ENCODE results near the gene CEACAM19.

The CEACAM19 gene

DNA sequence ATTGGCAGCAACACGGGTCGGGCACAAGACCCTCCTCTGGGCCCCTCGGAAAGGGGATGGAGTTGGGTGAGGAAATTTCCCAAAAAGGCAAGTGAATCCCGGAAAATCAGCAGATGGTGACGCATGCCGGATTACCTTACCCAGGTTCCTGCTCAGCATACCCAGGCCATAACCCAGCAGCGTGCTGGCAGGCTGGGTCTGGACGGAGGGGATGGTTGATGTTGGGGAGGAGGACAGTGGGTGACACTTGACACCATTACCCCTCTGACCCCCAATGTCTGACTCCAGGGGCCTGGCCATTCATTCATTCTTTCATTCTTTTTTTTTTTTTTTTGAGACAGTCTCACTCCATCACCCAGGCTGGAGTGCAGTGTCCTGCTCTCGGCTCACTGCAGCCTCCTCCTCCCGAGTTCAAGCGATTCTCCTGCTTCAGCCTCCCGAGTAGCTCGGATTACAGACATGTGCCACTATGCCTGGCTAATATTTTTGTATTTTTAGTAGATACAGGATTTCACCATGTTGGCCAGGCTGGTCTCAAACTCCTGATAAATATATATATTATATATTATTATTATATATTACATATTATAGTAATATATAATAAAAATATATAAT, 26.8 kb upstream of the CEACAM19 start:
- peak overlapping the region; percentile 50 for H3K27ac ChIP-seq (ENCODE audit: low read depth, low read length)

DNA sequence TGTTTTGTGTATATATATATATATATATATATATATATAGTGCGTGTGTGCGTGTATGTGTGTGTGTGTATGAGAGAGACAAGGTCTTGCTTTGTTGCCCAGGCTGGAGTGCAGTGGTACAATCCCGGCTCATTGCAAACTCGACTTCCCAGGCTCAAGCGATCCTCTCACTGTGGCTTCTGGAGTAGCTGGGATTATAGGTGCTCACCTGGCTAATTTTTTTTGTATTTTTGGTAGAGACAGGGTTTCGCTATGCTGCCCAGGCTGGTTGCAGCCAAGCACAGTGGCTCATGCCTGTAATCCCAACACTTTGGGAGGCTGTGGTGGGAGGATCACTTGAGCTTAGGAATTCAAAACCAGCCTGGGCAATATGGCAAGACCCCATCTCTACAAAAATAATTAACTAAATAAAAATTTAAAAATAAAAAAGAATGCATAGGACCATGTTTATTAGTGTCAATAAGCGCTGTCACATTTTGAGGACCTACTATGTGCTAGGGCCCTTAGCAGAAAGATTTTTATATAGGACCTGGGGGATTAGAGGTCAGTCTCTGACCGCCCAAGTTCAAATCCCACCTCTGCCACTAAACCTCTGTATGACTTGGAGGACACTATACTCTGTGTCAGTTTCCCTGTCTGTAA, 25.8 kb upstream of the CEACAM19 start:
- H3K27me3 ChIP-seq (ENCODE audit: control insufficient read depth in 5 of 5, insufficient read depth in 4 of 5, low read length in 5 of 5): no peaks in the 10 kb centered on the region
- no peak overlapping the region for H3K9ac ChIP-seq (ENCODE audit: low read length in 5 of 5)
- H3K27ac ChIP-seq (ENCODE audit: low read depth, low read length): no peak overlapping the region
- H3K36me3 ChIP-seq (ENCODE audit: control insufficient read depth in 5 of 5, insufficient read depth in 5 of 5, low read length in 5 of 5): peaks cover 0 to 30% (median 17%) of the 10 kb centered on the region in 5 donors
- H3K9me3 ChIP-seq (ENCODE audit: control insufficient read depth in 5 of 5, low read length in 5 of 5): no peaks in the 10 kb centered on the region
- H3K4me3 ChIP-seq (ENCODE audit: low read depth in 1 of 5, low read length in 5 of 5): no peak overlapping the region
- H3K4me1 ChIP-seq (ENCODE audit: control insufficient read depth in 5 of 5, insufficient read depth in 5 of 5, low read length in 5 of 5): peaks cover 7 to 16% (median 15%) of the 10 kb centered on the region in 5 donors

More for the DNA sequence above, 26.8 kb upstream of the CEACAM19 start:
- Histone ChIP-seq H3K4me1 (ENCODE audit: control insufficient read depth in 5 of 5, insufficient read depth in 5 of 5, low read length in 5 of 5) (peaks cover 7 to 17% (median 16%) of the 10 kb centered on the region in 5 donors), H3K4me3 (ENCODE audit: low read depth in 1 of 5, low read length in 5 of 5) (peak overlapping the region; percentile 78 to 96 (median 83)), H3K27me3 (ENCODE audit: control insufficient read depth in 5 of 5, insufficient read depth in 4 of 5, low read length in 5 of 5) (no peaks in the 10 kb centered on the region), H3K9ac (ENCODE audit: low read length in 5 of 5) (peak overlapping the region; percentile 63 to 91 (median 83)), H3K36me3 (ENCODE audit: control insufficient read depth in 5 of 5, insufficient read depth in 5 of 5, low read length in 5 of 5) (peaks cover 0 to 20% (median 7%) of the 10 kb centered on the region in 5 donors), H3K9me3 (ENCODE audit: control insufficient read depth in 5 of 5, low read length in 5 of 5) (no peaks in the 10 kb centered on the region)

DNA sequence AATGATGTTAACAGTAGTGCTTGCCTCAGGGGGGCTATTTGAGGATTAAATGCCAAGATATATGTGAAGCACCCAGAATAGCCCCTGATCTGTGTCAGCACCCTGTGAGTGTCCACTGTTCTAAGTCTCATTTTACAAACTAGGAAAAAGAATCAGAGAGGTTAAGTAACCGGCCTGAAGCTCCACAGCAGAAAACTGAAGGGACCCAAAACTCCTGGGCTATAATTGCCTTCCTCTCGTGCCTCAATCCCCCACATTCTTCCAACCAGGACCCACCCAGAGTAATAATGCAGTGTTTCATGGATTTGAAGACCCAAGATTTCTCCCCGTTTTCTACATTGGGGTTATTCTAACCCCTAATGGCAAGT, 25.2 kb upstream of the CEACAM19 start:
- Histone ChIP-seq H3K4me1 (ENCODE audit: control insufficient read depth in 5 of 5, insufficient read depth in 5 of 5, low read length in 5 of 5) (peaks cover 7 to 16% (median 13%) of the 10 kb centered on the region in 5 donors), H3K4me3 (ENCODE audit: low read depth in 1 of 5, low read length in 5 of 5) (no peak overlapping the region), H3K27ac (ENCODE audit: low read depth, low read length) (no peak overlapping the region)

DNA sequence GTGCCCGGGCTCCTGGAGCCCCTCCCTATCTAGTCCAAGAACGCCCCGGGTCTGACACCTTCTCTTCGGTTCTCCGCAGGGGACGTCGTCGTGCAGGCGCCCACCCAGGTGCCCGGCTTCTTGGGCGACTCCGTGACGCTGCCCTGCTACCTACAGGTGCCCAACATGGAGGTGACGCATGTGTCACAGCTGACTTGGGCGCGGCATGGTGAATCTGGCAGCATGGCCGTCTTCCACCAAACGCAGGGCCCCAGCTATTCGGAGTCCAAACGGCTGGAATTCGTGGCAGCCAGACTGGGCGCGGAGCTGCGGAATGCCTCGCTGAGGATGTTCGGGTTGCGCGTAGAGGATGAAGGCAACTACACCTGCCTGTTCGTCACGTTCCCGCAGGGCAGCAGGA, 24.1 kb upstream of the CEACAM19 start:
- peaks cover 0 to 46% (median 30%) of the 10 kb centered on the region in 5 donors for H3K36me3 ChIP-seq (ENCODE audit: control insufficient read depth in 5 of 5, insufficient read depth in 5 of 5, low read length in 5 of 5)
- H3K9ac ChIP-seq (ENCODE audit: low read length in 5 of 5): no peak overlapping the region
- no peaks in the 10 kb centered on the region for H3K27me3 ChIP-seq (ENCODE audit: control insufficient read depth in 5 of 5, insufficient read depth in 4 of 5, low read length in 5 of 5)
- peaks cover 7 to 16% (median 13%) of the 10 kb centered on the region in 5 donors for H3K4me1 ChIP-seq (ENCODE audit: control insufficient read depth in 5 of 5, insufficient read depth in 5 of 5, low read length in 5 of 5)
- H3K27ac ChIP-seq (ENCODE audit: low read depth, low read length): no peak overlapping the region
- H3K9me3 ChIP-seq (ENCODE audit: control insufficient read depth in 5 of 5, low read length in 5 of 5): no peaks in the 10 kb centered on the region
- H3K4me3 ChIP-seq (ENCODE audit: low read depth in 1 of 5, low read length in 5 of 5): no peak overlapping the region

More for the DNA sequence above, 25.2 kb upstream of the CEACAM19 start:
- Histone ChIP-seq H3K36me3 (ENCODE audit: control insufficient read depth in 5 of 5, insufficient read depth in 5 of 5, low read length in 5 of 5) (peaks cover 0 to 35% (median 21%) of the 10 kb centered on the region in 5 donors), H3K27me3 (ENCODE audit: control insufficient read depth in 5 of 5, insufficient read depth in 4 of 5, low read length in 5 of 5) (no peaks in the 10 kb centered on the region), H3K9me3 (ENCODE audit: control insufficient read depth in 5 of 5, low read length in 5 of 5) (no peaks in the 10 kb centered on the region), H3K9ac (ENCODE audit: low read length in 5 of 5) (no peak overlapping the region)

DNA sequence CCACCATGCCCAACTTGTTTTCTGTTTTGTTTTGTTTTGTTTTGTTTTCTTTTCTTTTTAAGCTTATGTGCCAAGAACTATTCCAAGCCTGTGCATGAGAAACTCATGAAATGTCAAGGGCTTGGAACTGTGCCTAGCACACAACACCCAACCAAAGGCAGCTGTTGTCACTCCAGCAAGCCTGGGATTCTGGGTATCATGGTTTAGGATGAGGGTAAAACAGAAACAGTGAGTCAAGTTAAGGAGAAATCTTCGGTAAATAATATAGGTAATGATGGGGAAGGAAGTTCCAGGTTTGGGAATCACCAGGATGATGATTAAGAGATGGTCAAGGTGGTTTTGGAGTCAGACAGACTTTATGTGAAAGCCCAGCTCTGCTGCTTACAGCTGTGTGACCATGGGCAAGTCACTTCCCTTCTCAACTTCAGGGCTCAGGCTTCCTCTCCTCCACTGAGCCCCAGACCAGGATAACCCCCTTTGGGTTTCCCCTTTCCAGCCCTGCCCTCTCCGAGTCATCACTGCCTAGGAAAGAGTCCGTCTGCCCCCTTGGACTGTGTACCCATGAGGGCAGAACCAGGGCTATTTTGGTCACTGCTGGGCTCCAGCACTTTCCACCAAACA, 22.5 kb upstream of the CEACAM19 start:
- no peak overlapping the region for H3K9ac ChIP-seq (ENCODE audit: low read length in 5 of 5)
- H3K36me3 ChIP-seq (ENCODE audit: control insufficient read depth in 5 of 5, insufficient read depth in 5 of 5, low read length in 5 of 5): peaks cover 0 to 59% (median 42%) of the 10 kb centered on the region in 5 donors
- H3K27ac ChIP-seq (ENCODE audit: low read depth, low read length): no peak overlapping the region
- no peaks in the 10 kb centered on the region for H3K9me3 ChIP-seq (ENCODE audit: control insufficient read depth in 5 of 5, low read length in 5 of 5)
- H3K4me3 ChIP-seq (ENCODE audit: low read depth in 1 of 5, low read length in 5 of 5): no peak overlapping the region
- no peaks in the 10 kb centered on the region for H3K27me3 ChIP-seq (ENCODE audit: control insufficient read depth in 5 of 5, insufficient read depth in 4 of 5, low read length in 5 of 5)
- peaks cover 6 to 12% (median 8%) of the 10 kb centered on the region in 5 donors for H3K4me1 ChIP-seq (ENCODE audit: control insufficient read depth in 5 of 5, insufficient read depth in 5 of 5, low read length in 5 of 5)

DNA sequence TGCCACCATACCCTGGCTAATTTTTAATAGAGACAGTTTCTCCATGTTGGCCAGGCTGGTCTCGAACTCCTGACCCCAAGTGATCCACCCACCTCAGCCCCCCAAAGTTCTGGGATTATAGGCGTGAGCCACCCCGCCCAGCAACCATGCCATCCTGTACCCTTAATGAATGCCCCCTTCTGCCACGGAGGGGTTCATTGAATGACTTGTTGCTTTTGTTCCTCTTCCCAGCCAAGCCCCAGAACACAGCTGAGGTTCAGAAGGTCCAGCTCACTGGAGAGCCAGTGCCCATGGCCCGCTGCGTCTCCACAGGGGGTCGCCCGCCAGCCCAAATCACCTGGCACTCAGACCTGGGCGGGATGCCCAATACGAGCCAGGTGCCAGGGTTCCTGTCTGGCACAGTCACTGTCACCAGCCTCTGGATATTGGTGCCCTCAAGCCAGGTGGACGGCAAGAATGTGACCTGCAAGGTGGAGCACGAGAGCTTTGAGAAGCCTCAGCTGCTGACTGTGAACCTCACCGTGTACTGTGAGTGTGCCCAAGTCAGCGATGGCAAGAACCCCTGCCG, 21.6 kb upstream of the CEACAM19 start:
- Histone ChIP-seq H3K4me3 (ENCODE audit: low read depth in 1 of 5, low read length in 5 of 5) (no peak overlapping the region), H3K27me3 (ENCODE audit: control insufficient read depth in 5 of 5, insufficient read depth in 4 of 5, low read length in 5 of 5) (no peaks in the 10 kb centered on the region), H3K36me3 (ENCODE audit: control insufficient read depth in 5 of 5, insufficient read depth in 5 of 5, low read length in 5 of 5) (peaks cover 0 to 60% (median 42%) of the 10 kb centered on the region in 5 donors), H3K9me3 (ENCODE audit: control insufficient read depth in 5 of 5, low read length in 5 of 5) (no peaks in the 10 kb centered on the region), H3K4me1 (ENCODE audit: control insufficient read depth in 5 of 5, insufficient read depth in 5 of 5, low read length in 5 of 5) (peaks cover 0 to 7% (median 5%) of the 10 kb centered on the region in 5 donors), H3K27ac (ENCODE audit: low read depth, low read length) (no peak overlapping the region), H3K9ac (ENCODE audit: low read length in 5 of 5) (no peak overlapping the region)

DNA sequence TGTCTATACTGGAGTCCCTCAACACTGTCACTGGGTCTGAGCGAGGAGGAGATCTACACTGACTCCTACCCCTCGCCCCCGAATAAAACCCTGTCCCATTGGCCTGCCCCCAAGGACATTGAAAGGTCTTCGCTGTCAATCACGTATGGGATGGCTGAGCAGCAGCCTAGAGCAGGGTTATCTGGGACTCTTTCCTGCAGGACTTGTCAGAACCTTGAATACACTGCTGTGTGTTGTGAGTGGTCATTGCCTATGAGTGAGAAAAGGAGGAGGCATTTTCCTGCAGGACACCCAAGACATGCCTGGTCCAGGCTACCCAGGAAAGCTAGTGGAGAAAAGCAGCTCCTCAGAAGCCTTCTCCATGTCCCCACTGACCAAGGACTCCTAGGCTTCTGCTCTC, 17.9 kb upstream of the CEACAM19 start:
- Histone ChIP-seq H3K9ac (ENCODE audit: low read length in 5 of 5) (no peak overlapping the region), H3K9me3 (ENCODE audit: control insufficient read depth in 5 of 5, low read length in 5 of 5) (no peaks in the 10 kb centered on the region), H3K27me3 (ENCODE audit: control insufficient read depth in 5 of 5, insufficient read depth in 4 of 5, low read length in 5 of 5) (no peaks in the 10 kb centered on the region), H3K4me3 (ENCODE audit: low read depth in 1 of 5, low read length in 5 of 5) (no peak overlapping the region), H3K36me3 (ENCODE audit: control insufficient read depth in 5 of 5, insufficient read depth in 5 of 5, low read length in 5 of 5) (peaks cover 0 to 76% (median 55%) of the 10 kb centered on the region in 5 donors), H3K27ac (ENCODE audit: low read depth, low read length) (no peak overlapping the region), H3K4me1 (ENCODE audit: control insufficient read depth in 5 of 5, insufficient read depth in 5 of 5, low read length in 5 of 5) (peaks cover 0 to 6% (median 5%) of the 10 kb centered on the region in 5 donors)

DNA sequence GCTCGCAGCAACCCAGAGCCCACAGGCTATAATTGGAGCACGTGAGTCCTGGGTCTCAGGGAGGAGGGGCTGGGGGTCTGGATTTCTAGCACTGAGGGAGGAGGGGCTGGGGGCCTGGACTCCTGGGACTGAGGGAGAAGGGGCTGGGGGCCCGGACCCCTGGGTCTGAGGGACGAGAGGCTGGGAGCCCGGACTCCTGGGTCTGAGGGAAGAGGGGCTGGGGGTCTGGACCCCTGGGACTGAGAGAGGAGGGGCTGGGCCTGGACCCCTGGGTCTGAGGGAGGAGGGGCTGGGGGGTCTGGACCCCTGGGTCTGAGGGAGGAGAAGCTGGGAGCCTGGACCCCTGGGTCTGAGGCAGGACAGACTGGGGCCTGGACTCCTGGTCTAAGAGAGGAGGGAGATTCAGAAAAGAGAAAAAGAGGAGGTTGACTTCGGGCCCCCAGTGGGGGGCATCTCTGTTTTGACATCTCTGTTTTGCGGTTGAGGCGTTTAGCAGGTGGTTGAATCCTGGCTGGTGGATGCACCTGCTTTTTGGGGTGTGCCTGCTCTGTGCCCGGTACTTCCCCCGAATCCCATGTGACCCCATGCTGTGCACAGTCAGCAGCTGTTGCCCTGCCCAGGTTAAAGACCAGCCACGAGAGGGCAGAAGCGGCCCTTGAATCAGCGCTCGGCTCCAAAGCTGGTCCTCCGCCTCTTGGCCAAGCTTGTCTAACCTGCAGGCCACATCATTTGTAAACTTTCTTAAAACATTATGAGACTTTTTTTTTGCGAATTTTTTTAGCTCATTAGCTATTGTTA, 17.1 kb upstream of the CEACAM19 start:
- Histone ChIP-seq H3K27me3 (ENCODE audit: control insufficient read depth in 5 of 5, insufficient read depth in 4 of 5, low read length in 5 of 5) (no peaks in the 10 kb centered on the region), H3K4me1 (ENCODE audit: control insufficient read depth in 5 of 5, insufficient read depth in 5 of 5, low read length in 5 of 5) (peaks cover 0 to 6% (median 3%) of the 10 kb centered on the region in 5 donors), H3K27ac (ENCODE audit: low read depth, low read length) (no peak overlapping the region), H3K4me3 (ENCODE audit: low read depth in 1 of 5, low read length in 5 of 5) (no peak overlapping the region), H3K9me3 (ENCODE audit: control insufficient read depth in 5 of 5, low read length in 5 of 5) (no peaks in the 10 kb centered on the region), H3K36me3 (ENCODE audit: control insufficient read depth in 5 of 5, insufficient read depth in 5 of 5, low read length in 5 of 5) (peaks cover 0 to 76% (median 61%) of the 10 kb centered on the region in 5 donors), H3K9ac (ENCODE audit: low read length in 5 of 5) (no peak overlapping the region)

DNA sequence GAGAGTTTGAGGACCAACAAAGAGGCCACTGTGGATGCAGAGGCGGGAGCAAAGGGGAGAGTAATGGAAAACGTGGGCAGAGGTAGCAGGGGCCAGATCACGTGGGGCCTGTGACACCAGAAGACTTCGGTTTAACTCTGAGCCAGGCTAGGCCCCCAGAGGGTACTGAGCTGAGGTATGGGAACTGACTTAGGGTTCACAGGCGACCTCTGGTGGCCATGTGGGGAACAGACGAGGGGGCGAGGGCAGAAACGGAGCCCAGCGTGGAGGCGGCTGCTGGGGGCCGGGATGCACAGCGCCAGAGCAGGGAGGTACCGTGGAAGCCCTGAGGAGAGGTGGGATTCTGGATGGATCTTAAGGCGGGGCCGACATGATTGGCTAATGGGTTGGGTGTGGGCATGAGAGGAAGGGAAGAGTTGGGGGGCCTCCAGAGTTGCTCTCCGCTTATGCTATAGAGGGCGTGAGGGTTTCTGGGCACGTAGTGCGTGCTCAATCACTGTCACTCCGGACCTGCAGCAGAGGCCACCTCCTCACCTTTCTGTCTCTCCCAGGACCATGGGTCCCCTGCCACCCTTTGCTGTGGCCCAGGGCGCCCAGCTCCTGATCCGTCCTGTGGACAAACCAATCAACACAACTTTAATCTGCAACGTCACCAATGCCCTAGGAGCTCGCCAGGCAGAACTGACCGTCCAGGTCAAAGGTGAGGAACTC, 13.9 kb upstream of the CEACAM19 start:
- Histone ChIP-seq H3K27me3 (ENCODE audit: control insufficient read depth in 5 of 5, insufficient read depth in 4 of 5, low read length in 5 of 5) (no peaks in the 10 kb centered on the region), H3K4me3 (ENCODE audit: low read depth in 1 of 5, low read length in 5 of 5) (no peak overlapping the region), H3K9me3 (ENCODE audit: control insufficient read depth in 5 of 5, low read length in 5 of 5) (no peaks in the 10 kb centered on the region), H3K27ac (ENCODE audit: low read depth, low read length) (no peak overlapping the region), H3K4me1 (ENCODE audit: control insufficient read depth in 5 of 5, insufficient read depth in 5 of 5, low read length in 5 of 5) (peaks cover 0 to 6% (median 3%) of the 10 kb centered on the region in 5 donors), H3K9ac (ENCODE audit: low read length in 5 of 5) (no peak overlapping the region), H3K36me3 (ENCODE audit: control insufficient read depth in 5 of 5, insufficient read depth in 5 of 5, low read length in 5 of 5) (peaks cover 0 to 74% (median 64%) of the 10 kb centered on the region in 5 donors)
